Stimulated activated naive CD8-positive, alpha-beta T cell treated with anti-CD3 and anti-CD28 coated beads, Interleukin-15, Interleukin-2, amounts not matched to agents 100 ng/mL and 50 ng/mL, for 24 hours (primary cell): ENCODE measurements around the gene CNKSR3.
A peak's percentile ranks its signal among the peaks of the same experiment; 100 is the strongest.

Experiments
- H3K27ac Mint-ChIP-seq: one replicate; pipeline ENCODE4 v1.8.0; 2021; ENCODE audit warnings: mild to moderate bottlenecking, mixed read lengths
- H3K27me3 Mint-ChIP-seq: one replicate; pipeline ENCODE4 v1.8.0; 2021; ENCODE audit warnings: mixed read lengths
- H3K36me3 Mint-ChIP-seq: one replicate; pipeline ENCODE4 v1.8.0; 2021; ENCODE audit warnings: low read depth, mixed read lengths
- H3K4me1 Mint-ChIP-seq: one replicate; pipeline ENCODE4 v1.8.0; 2021; ENCODE audit warnings: low read depth, mixed read lengths
- H3K4me3 Mint-ChIP-seq: one replicate; pipeline ENCODE4 v1.8.0; 2021; ENCODE audit warnings: mild to moderate bottlenecking, mixed read lengths
- H3K9me3 Mint-ChIP-seq: one replicate; pipeline ENCODE4 v1.8.0; 2021; ENCODE audit warnings: mixed read lengths

CNKSR3 gene

DNA sequence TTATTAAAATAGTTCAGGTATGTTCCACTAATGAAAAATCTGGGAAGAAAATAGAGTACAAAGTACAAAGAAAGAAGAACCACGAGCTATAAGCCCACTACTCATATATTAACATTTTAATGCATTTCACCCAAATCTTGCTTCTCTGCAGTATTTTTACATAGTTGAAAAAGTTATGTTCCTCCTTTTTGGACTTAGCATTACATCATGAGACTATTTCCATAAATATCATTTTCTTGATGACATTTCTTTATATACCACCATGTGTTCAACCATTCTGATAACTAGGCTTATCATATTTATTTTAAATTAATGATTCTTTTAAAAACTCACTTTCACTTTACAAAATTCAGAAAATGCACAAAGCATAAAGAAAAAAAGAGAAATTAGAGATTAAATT, 156.9 kb downstream of the CNKSR3 start:
- peaks cover 18% of the 10 kb centered on the region for H3K27me3 Mint-ChIP-seq
- H3K27ac Mint-ChIP-seq = no peak overlapping the region
- H3K36me3 Mint-ChIP-seq = no peaks in the 10 kb centered on the region
- H3K4me1 Mint-ChIP-seq = peaks cover 60% of the 10 kb centered on the region
- no peak overlapping the region for H3K4me3 Mint-ChIP-seq
- H3K9me3 Mint-ChIP-seq = peaks cover 9% of the 10 kb centered on the region

DNA sequence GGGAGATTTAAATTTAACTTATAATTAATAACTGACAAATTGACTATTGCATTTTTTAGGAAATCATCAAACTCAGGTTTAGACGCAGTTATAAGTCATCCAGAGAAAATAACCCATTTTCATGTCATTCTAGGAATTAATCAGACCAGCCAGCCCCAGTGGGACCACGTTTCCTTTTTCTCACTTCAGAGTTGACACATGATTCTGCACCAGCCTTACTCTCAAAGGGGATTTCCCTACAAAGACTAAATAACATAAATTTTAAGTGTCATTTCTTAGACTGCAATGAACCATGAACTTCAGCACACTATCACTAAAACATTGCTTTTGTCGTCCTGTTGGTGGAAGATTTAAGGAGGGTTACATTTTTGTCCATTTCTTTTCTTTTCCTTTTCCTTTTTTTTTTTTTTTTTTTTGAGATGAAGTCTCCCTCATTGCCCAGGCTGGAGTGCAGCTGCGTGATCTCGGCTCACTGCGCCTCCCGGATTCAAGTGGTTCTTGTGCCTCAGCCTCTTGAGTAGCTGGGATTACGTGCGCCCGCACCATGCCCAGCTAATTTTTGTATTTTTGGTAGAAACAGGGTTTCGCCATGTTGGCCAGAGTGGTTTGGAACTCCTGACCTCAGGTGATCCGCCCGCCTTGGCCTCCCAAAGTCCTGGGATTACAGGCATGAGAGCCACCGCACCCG, 157.4 kb downstream of the CNKSR3 start:
- H3K9me3 Mint-ChIP-seq = peaks cover 9% of the 10 kb centered on the region
- H3K4me1 Mint-ChIP-seq = peaks cover 57% of the 10 kb centered on the region

DNA sequence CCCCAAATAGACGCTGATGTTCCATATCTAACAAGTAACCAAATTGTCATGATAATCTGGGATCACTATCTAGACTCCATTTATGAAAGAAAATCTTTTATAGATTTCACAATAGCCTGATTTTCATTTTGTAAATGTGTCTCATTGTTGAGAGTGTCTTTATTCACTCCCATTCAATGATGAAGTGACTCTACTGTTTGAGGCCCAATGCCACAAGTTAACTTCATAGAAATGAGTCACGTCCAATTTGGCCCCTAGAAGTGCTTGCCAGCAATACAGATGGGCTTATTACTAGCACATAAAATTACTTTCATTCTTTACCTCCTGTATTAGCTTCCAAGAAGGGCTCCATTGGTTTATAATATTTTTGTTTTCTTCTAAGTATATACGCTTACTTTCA, 160.2 kb downstream of the CNKSR3 start:
- Mint-ChIP-seq H3K36me3 (no peaks in the 10 kb centered on the region), H3K27me3 (peaks cover 11% of the 10 kb centered on the region), H3K27ac (no peak overlapping the region), H3K4me3 (no peak overlapping the region), H3K9me3 (peaks cover 15% of the 10 kb centered on the region), H3K4me1 (peaks cover 40% of the 10 kb centered on the region)

More for the DNA sequence above, 157.4 kb downstream of the CNKSR3 start:
- Mint-ChIP-seq H3K27ac (peak overlapping the region; percentile 11), H3K36me3 (no peaks in the 10 kb centered on the region), H3K4me3 (peak overlapping the region; percentile 2), H3K27me3 (peaks cover 18% of the 10 kb centered on the region)

DNA sequence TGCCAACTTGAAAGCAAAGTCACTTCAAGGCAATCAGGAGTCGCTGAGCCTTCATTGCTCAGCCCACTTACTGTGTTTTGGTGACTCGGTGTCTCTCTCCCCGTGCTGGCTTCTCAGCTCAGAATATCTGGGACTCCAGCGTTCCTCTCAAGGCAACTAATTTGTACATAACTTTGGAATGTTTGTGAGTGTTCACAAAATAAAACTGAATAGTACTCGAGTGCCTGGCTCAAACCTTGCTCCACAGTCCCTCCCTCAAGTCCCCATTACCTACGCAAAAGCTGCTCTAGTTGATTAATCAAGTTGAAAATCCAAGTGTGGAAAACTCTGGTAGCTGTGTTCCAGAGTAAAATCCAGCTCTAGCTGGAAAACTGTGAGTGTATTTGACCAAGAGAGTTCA, 162.5 kb downstream of the CNKSR3 start:
- Mint-ChIP-seq H3K4me3 (no peak overlapping the region), H3K27me3 (peaks cover 11% of the 10 kb centered on the region), H3K27ac (no peak overlapping the region), H3K4me1 (peaks cover 17% of the 10 kb centered on the region), H3K9me3 (peaks cover 7% of the 10 kb centered on the region), H3K36me3 (no peaks in the 10 kb centered on the region)

DNA sequence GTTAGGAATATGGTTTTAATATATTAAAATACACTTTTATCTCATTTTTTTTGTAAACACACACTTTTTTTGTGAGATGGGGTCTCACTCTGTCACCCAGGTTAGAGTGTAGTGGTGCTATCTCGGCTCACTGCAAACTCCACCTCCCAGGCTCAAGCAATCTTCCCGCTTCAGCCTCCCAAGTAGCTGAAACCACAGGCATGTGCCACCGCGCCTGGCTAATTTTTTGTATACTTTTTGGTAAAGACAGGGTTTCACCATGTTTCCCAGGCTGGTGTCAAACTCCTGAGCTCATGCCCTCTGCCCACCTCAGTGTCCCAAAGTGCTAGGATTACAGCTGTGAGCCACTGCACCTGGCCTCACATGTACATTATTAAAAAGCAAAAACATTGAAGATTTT, 164.7 kb downstream of the CNKSR3 start:
- no peak overlapping the region for H3K27ac Mint-ChIP-seq
- H3K4me1 Mint-ChIP-seq = peaks cover 3% of the 10 kb centered on the region
- H3K9me3 Mint-ChIP-seq = peaks cover 7% of the 10 kb centered on the region
- H3K36me3 Mint-ChIP-seq = no peaks in the 10 kb centered on the region
- no peak overlapping the region for H3K4me3 Mint-ChIP-seq
- H3K27me3 Mint-ChIP-seq = peaks cover 10% of the 10 kb centered on the region

DNA sequence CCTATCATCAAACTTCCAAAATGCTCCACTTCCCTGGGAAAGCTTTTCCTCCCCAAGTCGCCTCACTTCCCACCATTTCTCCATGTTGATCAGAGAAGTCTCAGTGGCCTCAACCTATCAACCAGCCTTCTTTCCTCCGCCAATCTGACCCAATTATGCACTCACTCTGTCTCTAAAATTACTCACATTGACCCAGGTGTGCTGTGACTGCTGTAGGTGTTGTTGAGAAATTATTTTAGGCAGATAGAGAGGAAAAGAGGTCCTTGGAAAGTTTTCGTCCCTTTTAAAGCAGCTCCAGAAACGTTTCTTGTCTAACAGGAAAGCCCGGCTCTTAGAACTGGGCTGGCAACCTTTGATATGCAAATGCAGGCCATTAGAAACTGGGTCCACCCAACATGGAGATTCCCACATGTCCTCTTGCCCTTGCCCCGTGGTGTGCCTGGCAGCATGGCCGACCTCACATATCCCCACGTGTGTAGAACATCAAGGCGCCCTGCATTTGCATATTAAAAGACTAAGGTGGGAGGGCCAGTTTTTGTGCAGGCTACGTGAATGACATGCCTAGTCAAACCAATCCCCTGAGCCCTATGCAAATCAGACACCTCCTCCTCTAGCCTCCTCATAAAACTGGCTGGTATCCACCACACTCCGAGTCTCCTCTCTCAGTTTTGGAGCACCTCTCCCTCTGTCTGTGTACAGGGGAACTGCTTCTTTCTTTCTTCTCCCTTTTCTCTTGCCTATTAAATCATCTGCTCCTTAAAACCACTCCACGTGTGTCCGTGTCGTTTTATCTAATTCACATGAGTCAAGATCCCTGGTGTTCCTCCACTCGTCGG, 166.8 kb downstream of the CNKSR3 start:
- Mint-ChIP-seq H3K9me3 (peaks cover 7% of the 10 kb centered on the region), H3K27me3 (peaks cover 6% of the 10 kb centered on the region), H3K4me1 (no peaks in the 10 kb centered on the region)

DNA sequence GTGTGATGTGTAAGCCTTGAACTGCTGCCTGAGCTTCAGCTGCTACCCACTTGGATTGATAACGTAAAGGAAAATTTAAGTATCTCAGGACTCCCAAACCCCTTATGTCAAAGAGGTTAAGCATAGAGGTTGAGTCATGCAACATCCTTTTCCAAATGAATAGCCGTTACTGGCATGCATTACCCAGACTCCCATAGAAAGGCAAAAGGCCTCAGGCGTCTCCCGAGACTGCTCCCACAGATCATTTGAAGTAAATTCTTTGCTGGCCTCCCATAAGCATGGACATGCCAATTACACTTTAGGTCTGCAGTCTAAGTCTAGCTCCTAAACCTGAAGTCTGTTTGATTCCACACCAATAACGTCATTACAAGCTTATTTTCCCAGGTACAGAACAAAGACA, 168.6 kb downstream of the CNKSR3 start:
- H3K4me1 Mint-ChIP-seq = peaks cover 5% of the 10 kb centered on the region
- H3K9me3 Mint-ChIP-seq = peaks cover 6% of the 10 kb centered on the region
- H3K27ac Mint-ChIP-seq = no peak overlapping the region
- H3K27me3 Mint-ChIP-seq = peaks cover 5% of the 10 kb centered on the region
- H3K36me3 Mint-ChIP-seq = no peaks in the 10 kb centered on the region
- no peak overlapping the region for H3K4me3 Mint-ChIP-seq

More for the DNA sequence above, 166.8 kb downstream of the CNKSR3 start:
- Mint-ChIP-seq H3K36me3 (no peaks in the 10 kb centered on the region), H3K27ac (no peak overlapping the region), H3K4me3 (no peak overlapping the region)

DNA sequence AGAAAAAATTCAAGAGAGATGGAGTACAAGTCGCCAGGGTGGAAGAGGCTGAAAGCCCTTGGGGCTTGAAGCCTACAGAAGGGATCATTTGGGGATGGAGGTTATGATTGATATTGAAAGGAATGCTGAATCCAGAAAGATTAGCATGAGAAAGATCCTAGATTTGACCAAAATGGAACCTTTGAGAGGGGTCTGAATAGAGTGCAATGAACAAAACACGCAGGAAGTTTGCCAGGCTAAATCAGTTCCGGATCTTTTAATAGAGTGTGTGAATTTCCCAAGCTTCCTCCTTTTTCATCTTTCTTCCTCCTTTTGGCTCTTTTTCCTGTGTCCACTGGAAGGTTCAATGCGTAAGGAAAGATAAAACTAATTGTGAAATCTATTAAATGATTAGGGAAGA, 169.1 kb downstream of the CNKSR3 start:
- peaks cover 5% of the 10 kb centered on the region for H3K4me1 Mint-ChIP-seq
- H3K27ac Mint-ChIP-seq = no peak overlapping the region
- H3K27me3 Mint-ChIP-seq = peaks cover 3% of the 10 kb centered on the region
- peaks cover 1% of the 10 kb centered on the region for H3K9me3 Mint-ChIP-seq
- H3K36me3 Mint-ChIP-seq = no peaks in the 10 kb centered on the region
- no peak overlapping the region for H3K4me3 Mint-ChIP-seq
